Ishikawa (cell line): ENCODE measurements around the gene BAG5.

Experiments used
- CEBPB ChIP-seq: IDR thresholded peaks from 2 replicates; pipeline ENCODE4 v1.6.1; 2012
- CREB1 ChIP-seq: IDR thresholded peaks from 2 replicates; pipeline ENCODE4 v1.6.1; 2012; ENCODE audit warnings: low read depth
- EGR1 ChIP-seq: IDR thresholded peaks from 2 replicates; pipeline ENCODE4 v1.6.1; 2012
- EP300 ChIP-seq: IDR thresholded peaks from 2 replicates; pipeline ENCODE4 v1.6.1; 2012; ENCODE audit warnings: borderline replicate concordance
- FOXM1 ChIP-seq: IDR thresholded peaks from 2 replicates; pipeline ENCODE4 v1.6.1; 2012; ENCODE audit warnings: low read depth, borderline replicate concordance
- TAF1 ChIP-seq: IDR thresholded peaks from 2 replicates; pipeline ENCODE4 v1.6.1; 2012; ENCODE audit warnings: low read depth, mild to moderate bottlenecking
- USF1 ChIP-seq: IDR thresholded peaks from 2 replicates; pipeline ENCODE4 v1.6.1; 2012
- TF ChIP-seq, protein P1 (sequence below): IDR thresholded peaks from 2 replicates; pipeline ENCODE4 v1.6.1; 2012
- TF ChIP-seq, protein P2 (sequence below): IDR thresholded peaks from 2 replicates; pipeline ENCODE4 v1.6.1; 2012; ENCODE audit warnings: low read depth, mild to moderate bottlenecking

DNA sequence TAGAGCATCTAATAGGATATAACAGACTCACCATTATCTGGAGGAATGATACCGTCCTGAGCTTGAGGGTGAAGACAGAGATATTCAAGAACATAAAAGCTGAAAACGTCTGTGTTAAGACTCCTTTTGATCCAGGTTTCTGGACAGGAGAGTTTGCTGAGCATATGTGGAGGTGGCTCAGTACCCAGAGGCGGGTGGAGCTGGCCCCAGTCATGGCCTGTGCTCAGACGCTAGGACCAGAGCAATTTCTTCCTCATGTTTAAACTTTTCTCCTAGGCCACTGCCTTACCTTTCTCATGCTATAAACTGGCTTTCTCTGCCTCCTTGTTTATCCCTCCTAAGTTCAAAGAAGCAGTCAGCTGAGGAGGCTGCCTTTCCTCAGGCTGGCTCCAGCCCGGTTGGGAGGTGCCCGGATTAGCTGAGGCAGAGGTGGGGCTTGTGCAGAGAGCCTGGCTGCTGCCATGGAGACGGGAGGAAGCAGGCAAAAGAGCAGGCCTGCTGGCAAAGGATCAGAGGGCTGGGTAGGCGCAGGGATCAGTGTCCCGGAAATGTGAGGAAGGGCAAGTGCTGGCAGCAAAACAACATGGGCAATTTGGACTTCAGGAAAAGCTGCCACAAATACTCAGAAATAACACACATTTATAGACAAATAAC, 14.0 kb upstream of the BAG5 start:
- TF ChIP-seq, protein P1, sequence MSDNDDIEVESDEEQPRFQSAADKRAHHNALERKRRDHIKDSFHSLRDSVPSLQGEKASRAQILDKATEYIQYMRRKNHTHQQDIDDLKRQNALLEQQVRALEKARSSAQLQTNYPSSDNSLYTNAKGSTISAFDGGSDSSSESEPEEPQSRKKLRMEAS = no peak
- TF ChIP-seq FOXM1 = no peak
- TF ChIP-seq EGR1 = no peak
- no peak for TF ChIP-seq USF1
- TF ChIP-seq TAF1 = no peak
- TF ChIP-seq CEBPB = no peak
- TF ChIP-seq CREB1 = no peak
- no peak for TF ChIP-seq EP300
- TF ChIP-seq, protein P2, sequence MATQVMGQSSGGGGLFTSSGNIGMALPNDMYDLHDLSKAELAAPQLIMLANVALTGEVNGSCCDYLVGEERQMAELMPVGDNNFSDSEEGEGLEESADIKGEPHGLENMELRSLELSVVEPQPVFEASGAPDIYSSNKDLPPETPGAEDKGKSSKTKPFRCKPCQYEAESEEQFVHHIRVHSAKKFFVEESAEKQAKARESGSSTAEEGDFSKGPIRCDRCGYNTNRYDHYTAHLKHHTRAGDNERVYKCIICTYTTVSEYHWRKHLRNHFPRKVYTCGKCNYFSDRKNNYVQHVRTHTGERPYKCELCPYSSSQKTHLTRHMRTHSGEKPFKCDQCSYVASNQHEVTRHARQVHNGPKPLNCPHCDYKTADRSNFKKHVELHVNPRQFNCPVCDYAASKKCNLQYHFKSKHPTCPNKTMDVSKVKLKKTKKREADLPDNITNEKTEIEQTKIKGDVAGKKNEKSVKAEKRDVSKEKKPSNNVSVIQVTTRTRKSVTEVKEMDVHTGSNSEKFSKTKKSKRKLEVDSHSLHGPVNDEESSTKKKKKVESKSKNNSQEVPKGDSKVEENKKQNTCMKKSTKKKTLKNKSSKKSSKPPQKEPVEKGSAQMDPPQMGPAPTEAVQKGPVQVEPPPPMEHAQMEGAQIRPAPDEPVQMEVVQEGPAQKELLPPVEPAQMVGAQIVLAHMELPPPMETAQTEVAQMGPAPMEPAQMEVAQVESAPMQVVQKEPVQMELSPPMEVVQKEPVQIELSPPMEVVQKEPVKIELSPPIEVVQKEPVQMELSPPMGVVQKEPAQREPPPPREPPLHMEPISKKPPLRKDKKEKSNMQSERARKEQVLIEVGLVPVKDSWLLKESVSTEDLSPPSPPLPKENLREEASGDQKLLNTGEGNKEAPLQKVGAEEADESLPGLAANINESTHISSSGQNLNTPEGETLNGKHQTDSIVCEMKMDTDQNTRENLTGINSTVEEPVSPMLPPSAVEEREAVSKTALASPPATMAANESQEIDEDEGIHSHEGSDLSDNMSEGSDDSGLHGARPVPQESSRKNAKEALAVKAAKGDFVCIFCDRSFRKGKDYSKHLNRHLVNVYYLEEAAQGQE = no peak
